WTC11 (cell line): ENCODE data around the gene MINDY1.

Experiments
- ELF4 ChIP-seq: sonication (generic); formaldehyde crosslinking; IDR thresholded peaks from 2 replicates; pipeline ENCODE4 v1.8.1; 2022; ENCODE audit warnings: low read depth, mild to moderate bottlenecking, moderate library complexity, missing genetic modification reagents
- NFE2L1 ChIP-seq: sonication (generic); formaldehyde crosslinking; IDR thresholded peaks from 2 replicates; pipeline ENCODE4 v1.8.1; 2023; ENCODE audit warnings: missing genetic modification reagents
- SP1 ChIP-seq: sonication (generic); formaldehyde crosslinking; conservative IDR thresholded peaks from 2 replicates; pipeline ENCODE4 v1.8.1; 2022; ENCODE audit warnings: missing genetic modification reagents
- TF ChIP-seq, protein P1 (sequence below): fragments of 200-600 bp; IDR thresholded peaks from 2 replicates; pipeline ENCODE4 v1.8.0; 2022; ENCODE audit warnings: antibody characterized with exemption
- TF ChIP-seq, protein P2 (sequence below): sonication (generic); formaldehyde crosslinking; IDR thresholded peaks from 2 replicates; pipeline ENCODE4 v1.8.1; 2023; ENCODE audit warnings: mild to moderate bottlenecking, missing genetic modification reagents, moderate library complexity
- TF ChIP-seq, protein P3 (sequence below): sonication (generic); formaldehyde crosslinking; IDR thresholded peaks from 2 replicates; pipeline ENCODE4 v1.8.1; 2022; ENCODE audit warnings: low read depth, missing genetic modification reagents, borderline replicate concordance
- TF ChIP-seq, protein P4 (sequence below): sonication (generic); formaldehyde crosslinking; IDR thresholded peaks from 2 replicates; pipeline ENCODE4 v1.8.1; 2023; ENCODE audit warnings: mild to moderate bottlenecking, missing genetic modification reagents, moderate library complexity

DNA sequence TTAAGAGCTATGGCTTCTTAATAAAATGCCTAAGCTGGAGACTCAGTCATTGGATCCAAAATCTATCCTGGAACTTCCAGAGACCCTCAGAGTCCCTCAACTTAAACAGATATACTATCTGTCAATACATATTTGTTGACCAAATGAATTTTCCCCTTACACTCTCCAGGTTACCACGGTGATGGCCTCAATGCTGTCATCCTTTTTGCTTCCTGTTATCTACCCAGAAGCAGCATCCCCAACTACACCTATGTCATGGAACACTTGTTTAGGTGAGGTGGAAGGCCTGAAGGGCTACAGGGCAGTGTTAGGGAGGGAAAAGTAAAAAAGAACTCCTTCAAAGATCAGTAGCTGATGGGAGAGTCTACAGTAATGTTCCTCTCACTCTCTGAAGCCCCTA lies 36.5 kb upstream of the MINDY1 start:
- TF ChIP-seq, protein P1, sequence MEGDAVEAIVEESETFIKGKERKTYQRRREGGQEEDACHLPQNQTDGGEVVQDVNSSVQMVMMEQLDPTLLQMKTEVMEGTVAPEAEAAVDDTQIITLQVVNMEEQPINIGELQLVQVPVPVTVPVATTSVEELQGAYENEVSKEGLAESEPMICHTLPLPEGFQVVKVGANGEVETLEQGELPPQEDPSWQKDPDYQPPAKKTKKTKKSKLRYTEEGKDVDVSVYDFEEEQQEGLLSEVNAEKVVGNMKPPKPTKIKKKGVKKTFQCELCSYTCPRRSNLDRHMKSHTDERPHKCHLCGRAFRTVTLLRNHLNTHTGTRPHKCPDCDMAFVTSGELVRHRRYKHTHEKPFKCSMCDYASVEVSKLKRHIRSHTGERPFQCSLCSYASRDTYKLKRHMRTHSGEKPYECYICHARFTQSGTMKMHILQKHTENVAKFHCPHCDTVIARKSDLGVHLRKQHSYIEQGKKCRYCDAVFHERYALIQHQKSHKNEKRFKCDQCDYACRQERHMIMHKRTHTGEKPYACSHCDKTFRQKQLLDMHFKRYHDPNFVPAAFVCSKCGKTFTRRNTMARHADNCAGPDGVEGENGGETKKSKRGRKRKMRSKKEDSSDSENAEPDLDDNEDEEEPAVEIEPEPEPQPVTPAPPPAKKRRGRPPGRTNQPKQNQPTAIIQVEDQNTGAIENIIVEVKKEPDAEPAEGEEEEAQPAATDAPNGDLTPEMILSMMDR, result no peak
- TF ChIP-seq, protein P2, sequence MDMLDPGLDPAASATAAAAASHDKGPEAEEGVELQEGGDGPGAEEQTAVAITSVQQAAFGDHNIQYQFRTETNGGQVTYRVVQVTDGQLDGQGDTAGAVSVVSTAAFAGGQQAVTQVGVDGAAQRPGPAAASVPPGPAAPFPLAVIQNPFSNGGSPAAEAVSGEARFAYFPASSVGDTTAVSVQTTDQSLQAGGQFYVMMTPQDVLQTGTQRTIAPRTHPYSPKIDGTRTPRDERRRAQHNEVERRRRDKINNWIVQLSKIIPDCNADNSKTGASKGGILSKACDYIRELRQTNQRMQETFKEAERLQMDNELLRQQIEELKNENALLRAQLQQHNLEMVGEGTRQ, result no peak
- no peak for TF ChIP-seq SP1 (CRISPR knock-in tag)
- TF ChIP-seq, protein P3, sequence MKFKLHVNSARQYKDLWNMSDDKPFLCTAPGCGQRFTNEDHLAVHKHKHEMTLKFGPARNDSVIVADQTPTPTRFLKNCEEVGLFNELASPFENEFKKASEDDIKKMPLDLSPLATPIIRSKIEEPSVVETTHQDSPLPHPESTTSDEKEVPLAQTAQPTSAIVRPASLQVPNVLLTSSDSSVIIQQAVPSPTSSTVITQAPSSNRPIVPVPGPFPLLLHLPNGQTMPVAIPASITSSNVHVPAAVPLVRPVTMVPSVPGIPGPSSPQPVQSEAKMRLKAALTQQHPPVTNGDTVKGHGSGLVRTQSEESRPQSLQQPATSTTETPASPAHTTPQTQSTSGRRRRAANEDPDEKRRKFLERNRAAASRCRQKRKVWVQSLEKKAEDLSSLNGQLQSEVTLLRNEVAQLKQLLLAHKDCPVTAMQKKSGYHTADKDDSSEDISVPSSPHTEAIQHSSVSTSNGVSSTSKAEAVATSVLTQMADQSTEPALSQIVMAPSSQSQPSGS, result no peak
- TF ChIP-seq, protein P4, sequence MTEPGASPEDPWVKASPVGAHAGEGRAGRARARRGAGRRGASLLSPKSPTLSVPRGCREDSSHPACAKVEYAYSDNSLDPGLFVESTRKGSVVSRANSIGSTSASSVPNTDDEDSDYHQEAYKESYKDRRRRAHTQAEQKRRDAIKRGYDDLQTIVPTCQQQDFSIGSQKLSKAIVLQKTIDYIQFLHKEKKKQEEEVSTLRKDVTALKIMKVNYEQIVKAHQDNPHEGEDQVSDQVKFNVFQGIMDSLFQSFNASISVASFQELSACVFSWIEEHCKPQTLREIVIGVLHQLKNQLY (CRISPR knock-in tag), result no peak
- TF ChIP-seq NFE2L1 (CRISPR knock-in tag), result no peak
- no peak for TF ChIP-seq ELF4 (CRISPR knock-in tag)
